ENCODE data around the gene COL4A6.

DNA sequence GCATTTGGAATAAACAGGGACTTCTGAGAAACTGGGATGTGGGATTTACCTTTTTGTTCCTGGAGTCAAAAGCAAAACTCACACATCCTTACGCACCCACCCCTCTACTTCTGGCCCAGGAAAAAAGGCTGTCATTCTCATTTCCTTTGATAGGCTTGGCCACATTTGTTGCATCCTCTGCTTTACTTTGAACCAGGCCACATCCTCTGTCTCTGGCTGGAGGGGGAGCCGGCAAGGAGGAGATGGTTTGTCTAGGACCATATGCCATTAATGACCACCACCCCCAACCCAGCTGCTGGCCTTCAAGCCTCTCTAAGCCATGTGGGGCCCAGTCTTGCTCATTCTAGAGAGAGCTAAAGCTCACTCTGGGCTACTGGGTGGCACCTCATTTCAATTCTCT lies 282.1 kb downstream of the COL4A6 start:
- TF ChIP-seq CTCF (IDR thresholded peaks at IDR 0.05; ENCODE audit: low read depth, low read length, poor library complexity, severe bottlenecking) (no peak), EZH2phosphoT487 (IDR thresholded peaks at IDR 0.05; ENCODE audit: borderline replicate concordance, low read length) (no peak)

Measured in DOHH2 (cell line).